Measurements from ENCODE around the gene FGF5. TPM values are rescaled to one million over a fixed set of nuclear protein-coding genes. Genes with fewer than 3 reads are reported as not detected.
"Not testable (repeated sequence)": the region's sequence is repeated elsewhere in the genome, so short reads cannot be mapped to it uniquely, and the experiment has no call there.

Gene FGF5
- total and polyA plus RNA-seq, 2 donors: 0.05 TPM; not detected in 1

- Histone ChIP-seq H3K27ac (ENCODE audit: low read depth) (no peak overlapping the region), H3K4me1 (ENCODE audit: insufficient read depth) (no peaks in the 10 kb centered on the region), H3K4me3 (ENCODE audit: low read depth, low read length) (no peak overlapping the region), H3K36me3 (ENCODE audit: insufficient read depth) (no peaks in the 10 kb centered on the region)
- no peak for DNase-seq (ENCODE audit: extremely low spot score)
- 89% methylated on average over 3 of the region's 3 CpGs for WGBS
These were observed 26.8 kb upstream of the FGF5 start for GRCh38 chr4:80239480-80240150.

- Histone ChIP-seq H3K27ac (ENCODE audit: low read depth) (no peak overlapping the region), H3K4me1 (ENCODE audit: insufficient read depth) (no peaks in the 10 kb centered on the region), H3K36me3 (ENCODE audit: insufficient read depth) (no peaks in the 10 kb centered on the region), H3K4me3 (ENCODE audit: low read depth, low read length) (no peak overlapping the region)
- DNase-seq (ENCODE audit: extremely low spot score): no peak
These were observed 25.5 kb upstream of the FGF5 start for GRCh38 chr4:80240976-80241375.

GRCh38 chr4:80243274-80244018 is 23.0 kb upstream of the FGF5 start:
- Histone ChIP-seq H3K36me3 (ENCODE audit: insufficient read depth) (no peaks in the 10 kb centered on the region), H3K4me1 (ENCODE audit: insufficient read depth) (no peaks in the 10 kb centered on the region), H3K4me3 (ENCODE audit: low read depth, low read length) (no peak overlapping the region), H3K27ac (ENCODE audit: low read depth) (no peak overlapping the region)
- WGBS: 58% methylated on average over 6 of the region's 6 CpGs
- no peak for DNase-seq (ENCODE audit: extremely low spot score)

- DNase-seq (ENCODE audit: extremely low spot score); H3K4me3 ChIP-seq (ENCODE audit: low read depth, low read length); H3K36me3 ChIP-seq (ENCODE audit: insufficient read depth); H3K4me1 ChIP-seq (ENCODE audit: insufficient read depth); H3K27ac ChIP-seq (ENCODE audit: low read depth): not testable (repeated sequence)
- 100% methylated on average over 1 of the region's 1 CpG for WGBS
These were observed 19.0 kb upstream of the FGF5 start for GRCh38 chr4:80247484-80247883.

- 78% methylated on average over 1 of the region's 1 CpG for WGBS
- Histone ChIP-seq H3K27ac (ENCODE audit: low read depth) (no peak overlapping the region), H3K36me3 (ENCODE audit: insufficient read depth) (no peaks in the 10 kb centered on the region), H3K4me1 (ENCODE audit: insufficient read depth) (no peaks in the 10 kb centered on the region), H3K4me3 (ENCODE audit: low read depth, low read length) (no peak overlapping the region)
- DNase-seq (ENCODE audit: extremely low spot score): no peak
These were observed 17.3 kb upstream of the FGF5 start for GRCh38 chr4:80249144-80249543.

GRCh38 chr4:80252427-80252826 is 14.0 kb upstream of the FGF5 start:
- Histone ChIP-seq H3K36me3 (ENCODE audit: insufficient read depth) (no peaks in the 10 kb centered on the region), H3K4me1 (ENCODE audit: insufficient read depth) (no peaks in the 10 kb centered on the region), H3K4me3 (ENCODE audit: low read depth, low read length) (no peak overlapping the region), H3K27ac (ENCODE audit: low read depth) (no peak overlapping the region)
- no peak for DNase-seq (ENCODE audit: extremely low spot score)

- Histone ChIP-seq H3K36me3 (ENCODE audit: insufficient read depth) (no peaks in the 10 kb centered on the region), H3K4me1 (ENCODE audit: insufficient read depth) (no peaks in the 10 kb centered on the region), H3K4me3 (ENCODE audit: low read depth, low read length) (no peak overlapping the region), H3K27ac (ENCODE audit: low read depth) (no peak overlapping the region)
- DNase-seq (ENCODE audit: extremely low spot score): no peak
These were observed 13.5 kb upstream of the FGF5 start for GRCh38 chr4:80252953-80253352.

GRCh38 chr4:80253510-80253909 is 13.0 kb upstream of the FGF5 start:
- H3K36me3 ChIP-seq (ENCODE audit: insufficient read depth): no peaks in the 10 kb centered on the region
- no peaks in the 10 kb centered on the region for H3K4me1 ChIP-seq (ENCODE audit: insufficient read depth)
- no peak overlapping the region for H3K4me3 ChIP-seq (ENCODE audit: low read depth, low read length)
- 59% methylated on average over 4 of the region's 4 CpGs for WGBS
- H3K27ac ChIP-seq (ENCODE audit: low read depth): no peak overlapping the region
- no peak for DNase-seq (ENCODE audit: extremely low spot score)

- H3K27ac ChIP-seq (ENCODE audit: low read depth): no peak overlapping the region
- DNase-seq (ENCODE audit: extremely low spot score): no peak
- WGBS: 88% methylated on average over 2 of the region's 2 CpGs
- H3K4me3 ChIP-seq (ENCODE audit: low read depth, low read length): no peak overlapping the region
- H3K36me3 ChIP-seq (ENCODE audit: insufficient read depth): no peaks in the 10 kb centered on the region
- H3K4me1 ChIP-seq (ENCODE audit: insufficient read depth): no peaks in the 10 kb centered on the region
These were observed 12.3 kb upstream of the FGF5 start for GRCh38 chr4:80254114-80254513.

GRCh38 chr4:80255329-80256095 is 11.0 kb upstream of the FGF5 start:
- Histone ChIP-seq H3K27ac (ENCODE audit: low read depth) (no peak overlapping the region), H3K36me3 (ENCODE audit: insufficient read depth) (no peaks in the 10 kb centered on the region), H3K4me3 (ENCODE audit: low read depth, low read length) (no peak overlapping the region), H3K4me1 (ENCODE audit: insufficient read depth) (no peaks in the 10 kb centered on the region)
- WGBS: 65% methylated on average over 7 of the region's 7 CpGs
- DNase-seq (ENCODE audit: extremely low spot score): no peak

- Histone ChIP-seq H3K4me3 (ENCODE audit: low read depth, low read length) (no peak overlapping the region), H3K4me1 (ENCODE audit: insufficient read depth) (no peaks in the 10 kb centered on the region), H3K36me3 (ENCODE audit: insufficient read depth) (no peaks in the 10 kb centered on the region), H3K27ac (ENCODE audit: low read depth) (no peak overlapping the region)
- DNase-seq (ENCODE audit: extremely low spot score): no peak
These were observed 8.6 kb upstream of the FGF5 start for GRCh38 chr4:80257851-80258250.

- Histone ChIP-seq H3K36me3 (ENCODE audit: insufficient read depth) (no peaks in the 10 kb centered on the region), H3K27ac (ENCODE audit: low read depth) (no peak overlapping the region), H3K4me1 (ENCODE audit: insufficient read depth) (no peaks in the 10 kb centered on the region), H3K4me3 (ENCODE audit: low read depth, low read length) (no peak overlapping the region)
- WGBS: 40% methylated on average over 4 of the region's 4 CpGs
- no peak for DNase-seq (ENCODE audit: extremely low spot score)
These were observed 7.5 kb upstream of the FGF5 start for GRCh38 chr4:80259012-80259411.

GRCh38 chr4:80259817-80260216 is 6.6 kb upstream of the FGF5 start:
- Histone ChIP-seq H3K4me1 (ENCODE audit: insufficient read depth) (no peaks in the 10 kb centered on the region), H3K4me3 (ENCODE audit: low read depth, low read length) (no peak overlapping the region), H3K36me3 (ENCODE audit: insufficient read depth) (no peaks in the 10 kb centered on the region), H3K27ac (ENCODE audit: low read depth) (no peak overlapping the region)
- 91% methylated on average over 3 of the region's 3 CpGs for WGBS
- no peak for DNase-seq (ENCODE audit: extremely low spot score)

GRCh38 chr4:80261989-80262600 is 4.4 kb upstream of the FGF5 start:
- 95% methylated on average over 3 of the region's 3 CpGs for WGBS
- Histone ChIP-seq H3K27ac (ENCODE audit: low read depth) (no peak overlapping the region), H3K36me3 (ENCODE audit: insufficient read depth) (no peaks in the 10 kb centered on the region), H3K4me3 (ENCODE audit: low read depth, low read length) (no peak overlapping the region), H3K4me1 (ENCODE audit: insufficient read depth) (peaks cover 1% of the 10 kb centered on the region)
- no peak for DNase-seq (ENCODE audit: extremely low spot score)

All from urinary bladder (tissue), 4 donors.